22Rv1 (cell line): Measurements from ENCODE around the gene IGF2BP2.

Experiments used
- H3K27ac ChIP-seq: fragments of 450-650 bp; 2 replicates; pipeline ENCODE4 v1.5.1; 2017
- CTCF ChIP-seq: fragments of 450-650 bp; IDR thresholded peaks from 2 replicates; pipeline ENCODE4 v1.5.1; 2017; ENCODE audit warnings: mild to moderate bottlenecking
- ZFX ChIP-seq: fragments of 450-650 bp; IDR thresholded peaks from 2 replicates; pipeline ENCODE4 v1.6.1; 2017; ENCODE audit warnings: antibody characterized with exemption, borderline replicate concordance

The IGF2BP2 gene

GRCh38 chr3:185825006-185825638 is at the start of gene IGF2BP2:
IGF2BP2 (minus strand) TSS chr3:185825042; CDS start chr3:185824960, 82 bp downstream.
- peak within 1 kb of the TSS; percentile 72 for H3K27ac ChIP-seq

GRCh38 chr3:185874119-185874518 is 49.3 kb upstream of the IGF2BP2 start:
- TF ChIP-seq CTCF (no peak), ZFX (no peak)
- H3K27ac ChIP-seq, result no peak overlapping the region

More at GRCh38 chr3:185825006-185825638, at the start of gene IGF2BP2:
- TF ChIP-seq CTCF (no peak), ZFX (no peak)

GRCh38 chr3:185867650-185868049 is 42.8 kb upstream of the IGF2BP2 start:
- TF ChIP-seq ZFX (no peak), CTCF (no peak)
- H3K27ac ChIP-seq, result no peak overlapping the region

GRCh38 chr3:185866995-185867394 is 42.2 kb upstream of the IGF2BP2 start:
- no peak for TF ChIP-seq ZFX
- no peak for TF ChIP-seq CTCF
- H3K27ac ChIP-seq, result no peak overlapping the region

GRCh38 chr3:185866555-185866954 is 41.7 kb upstream of the IGF2BP2 start:
- no peak for TF ChIP-seq CTCF
- TF ChIP-seq ZFX, result no peak
- H3K27ac ChIP-seq, result no peak overlapping the region

- H3K27ac ChIP-seq, result no peak overlapping the region
- TF ChIP-seq ZFX, result no peak
Measured at GRCh38 chr3:185865247-185865646, 40.4 kb upstream of the IGF2BP2 start.

GRCh38 chr3:185864767-185865166 is 39.9 kb upstream of the IGF2BP2 start:
- no peak for TF ChIP-seq ZFX
- no peak for TF ChIP-seq CTCF
- no peak overlapping the region for H3K27ac ChIP-seq

GRCh38 chr3:185862920-185863319 is 38.1 kb upstream of the IGF2BP2 start:
- TF ChIP-seq ZFX (no peak), CTCF (no peak)
- no peak overlapping the region for H3K27ac ChIP-seq
